K562 (cell line): ENCODE data around the gene AGPAT2. TPM values are rescaled to one million over a fixed set of nuclear protein-coding genes. Genes with fewer than 3 reads are reported as not detected.

Source experiments
- CBX2 ChIP-seq: fragments of 200-600 bp; sonication (generic); IDR thresholded peaks from one replicate; pipeline ENCODE4 v1.6.1; 2012; ENCODE audit warnings: mild to moderate bottlenecking, low read length, inconsistent platforms; ENCODE audit not compliant: insufficient read depth, poor library complexity, severe bottlenecking
- CHAMP1 ChIP-seq: fragments of 450-650 bp; IDR thresholded peaks from 2 replicates; pipeline ENCODE4 v1.6.1; 2016; ENCODE audit warnings: mild to moderate bottlenecking
- GABPB2 ChIP-seq: fragments of 250-450 bp; sonication (Bioruptor Pico); conservative IDR thresholded peaks from 2 replicates; pipeline ENCODE4 v1.5.1; 2021; ENCODE audit warnings: mild to moderate bottlenecking
- GTF2B ChIP-seq: IDR thresholded peaks from 2 replicates; pipeline ENCODE4 v1.6.1; 2011; ENCODE audit not compliant: insufficient read length; ENCODE audit errors: extremely low read depth
- MAFK ChIP-seq: IDR thresholded peaks from 2 replicates; pipeline ENCODE4 v1.6.1; 2011; ENCODE audit warnings: low read length, improper control_type of control experiment
- MGA ChIP-seq: fragments of 450-650 bp; IDR thresholded peaks from 2 replicates; pipeline ENCODE4 v1.6.1; 2016; ENCODE audit warnings: mild to moderate bottlenecking, moderate library complexity
- MNT ChIP-seq, 2 experiments: fragments of 450-650 bp; conservative IDR thresholded peaks; 2 replicates each; pipeline ENCODE4 v1.6.1; 2017; ENCODE audit warnings: mild to moderate bottlenecking in 2 of 2, moderate library complexity in 2 of 2
- NR1H2 ChIP-seq: sonication (generic); formaldehyde crosslinking; IDR thresholded peaks from 2 replicates; pipeline ENCODE4 v1.4.0; 2020; ENCODE audit warnings: mild to moderate bottlenecking, missing genetic modification reagents
- RBM15 ChIP-seq: fragments of 200-400 bp; formaldehyde crosslinking; IDR thresholded peaks from 2 replicates; pipeline ENCODE4 v1.6.1; 2018; ENCODE audit warnings: mild to moderate bottlenecking, low read length, moderate library complexity; ENCODE audit not compliant: insufficient read depth
- TCFL5 ChIP-seq: fragments of 250-450 bp; sonication (Bioruptor Pico); conservative IDR thresholded peaks from 2 replicates; pipeline ENCODE4 v1.6.1; 2021; ENCODE audit warnings: mild to moderate bottlenecking, moderate library complexity, matching md5 sums
- ZNF584 ChIP-seq: fragments of 200-800 bp; sonication (Bioruptor generic); IDR thresholded peaks from 2 replicates; pipeline ENCODE4 v1.6.1; 2016; ENCODE audit warnings: low read depth, mild to moderate bottlenecking, missing genetic modification characterization, missing compliant biosample characterization
- polyA plus RNA-seq, 8 experiments: library from polyadenylated mRNA; depleted of rRNA in 4 of 8; stranded (reverse) in 5 of 8; unstranded in 3 of 8; fragments of >200 nt; fragmentation: Nextera tagmentation in 2 of 8; fragmentation: Illumina TruSeq in 1 of 8; extraction: Ambion mirVana in 2 of 8; extraction: Trizol in 1 of 8; gene quantifications; 2 replicates each; pipeline versions ENCODE4 v1.2.1 to v1.2.3, GENCODE V29; 2011 to 2014; ENCODE audit warnings: inconsistent platforms in 1 of 8, missing spikeins in 1 of 8
- total RNA-seq, 7 experiments: library from RNA; depleted of rRNA in 6 of 7; stranded (reverse); fragments of >200 nt in 6 of 7; fragmentation: Illumina TruSeq in 2 of 7; extraction: Trizol in 2 of 7; gene quantifications; 2 replicates each; pipeline versions ENCODE4 v1.2.1 to v1.2.3, GENCODE V29; 2011 to 2021; ENCODE audit warnings: low replicate concordance in 1 of 7

The AGPAT2 gene
- total and polyA plus RNA-seq, 9 of the 15 experiments (the other 6 are each of a cell fraction or from before 2014, with no cell fraction given), result 0.13 to 54.5 (median 23.9) TPM

GRCh38 chr9:136726631-136727191 is 39.5 kb upstream of the AGPAT2 start (continued):
- no peak for TF ChIP-seq CBX2
- TF ChIP-seq MNT (conservative IDR thresholded peaks at IDR 0.05), result peak in 1 of 2 experiments; percentile 48; a peak in 2 of 4 replicates
- TF ChIP-seq GABPB2 (CRISPR knock-in tag), result no peak
- no peak for TF ChIP-seq MGA
- TF ChIP-seq ZNF584 (CRISPR knock-in tag), result no peak
- TF ChIP-seq NR1H2, result no peak
- no peak for TF ChIP-seq TCFL5 (CRISPR knock-in tag)
- no peak for TF ChIP-seq GTF2B
- TF ChIP-seq RBM15, result no peak
- TF ChIP-seq CHAMP1, result no peak
- no peak for TF ChIP-seq MAFK
